SU-DHL-6 (cell line): Measurements from ENCODE around the gene MYO18A.
"Not testable (repeated sequence)": the region's sequence is repeated elsewhere in the genome, so short reads cannot be mapped to it uniquely, and the experiment has no call there.

ENCODE experiments used
- EZH2phosphoT487 ChIP-seq: fragments of 200-600 bp; sonication (generic), shearing (Covaris generic); conservative IDR thresholded peaks from 2 replicates; pipeline ENCODE4 v1.6.1; 2018; ENCODE audit warnings: mild to moderate bottlenecking, antibody characterized with exemption, low read length, moderate library complexity, mixed read lengths
- TF ChIP-seq, protein P1 (sequence below): fragments of 200-600 bp; sonication (generic); IDR thresholded peaks from one replicate; pipeline ENCODE4 v1.5.1; 2017; ENCODE audit warnings: antibody characterized with exemption, mild to moderate bottlenecking, low read length, moderate library complexity; ENCODE audit not compliant: insufficient read depth, poor library complexity, severe bottlenecking

GRCh38 chr17:29088782-29089181 is 91.4 kb downstream of the MYO18A start:
- TF ChIP-seq, protein P1, sequence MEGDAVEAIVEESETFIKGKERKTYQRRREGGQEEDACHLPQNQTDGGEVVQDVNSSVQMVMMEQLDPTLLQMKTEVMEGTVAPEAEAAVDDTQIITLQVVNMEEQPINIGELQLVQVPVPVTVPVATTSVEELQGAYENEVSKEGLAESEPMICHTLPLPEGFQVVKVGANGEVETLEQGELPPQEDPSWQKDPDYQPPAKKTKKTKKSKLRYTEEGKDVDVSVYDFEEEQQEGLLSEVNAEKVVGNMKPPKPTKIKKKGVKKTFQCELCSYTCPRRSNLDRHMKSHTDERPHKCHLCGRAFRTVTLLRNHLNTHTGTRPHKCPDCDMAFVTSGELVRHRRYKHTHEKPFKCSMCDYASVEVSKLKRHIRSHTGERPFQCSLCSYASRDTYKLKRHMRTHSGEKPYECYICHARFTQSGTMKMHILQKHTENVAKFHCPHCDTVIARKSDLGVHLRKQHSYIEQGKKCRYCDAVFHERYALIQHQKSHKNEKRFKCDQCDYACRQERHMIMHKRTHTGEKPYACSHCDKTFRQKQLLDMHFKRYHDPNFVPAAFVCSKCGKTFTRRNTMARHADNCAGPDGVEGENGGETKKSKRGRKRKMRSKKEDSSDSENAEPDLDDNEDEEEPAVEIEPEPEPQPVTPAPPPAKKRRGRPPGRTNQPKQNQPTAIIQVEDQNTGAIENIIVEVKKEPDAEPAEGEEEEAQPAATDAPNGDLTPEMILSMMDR, result not testable (repeated sequence)
- TF ChIP-seq EZH2phosphoT487, result not testable (repeated sequence)
